B cell (primary cell): ENCODE results near the gene USH2A.

Experiments
- EZH2 ChIP-seq: IDR thresholded peaks from 2 replicates; pipeline ENCODE4 v1.6.1; 2012; ENCODE audit warnings: borderline replicate concordance, low read depth, mild to moderate bottlenecking, moderate library complexity, low read length; ENCODE audit not compliant: insufficient read depth, poor library complexity, severe bottlenecking
- TF ChIP-seq, protein P1 (sequence below): fragments of 200-600 bp; IDR thresholded peaks from one replicate; pipeline ENCODE4 v1.8.0; 2022; ENCODE audit warnings: antibody characterized with exemption, mild to moderate bottlenecking

DNA sequence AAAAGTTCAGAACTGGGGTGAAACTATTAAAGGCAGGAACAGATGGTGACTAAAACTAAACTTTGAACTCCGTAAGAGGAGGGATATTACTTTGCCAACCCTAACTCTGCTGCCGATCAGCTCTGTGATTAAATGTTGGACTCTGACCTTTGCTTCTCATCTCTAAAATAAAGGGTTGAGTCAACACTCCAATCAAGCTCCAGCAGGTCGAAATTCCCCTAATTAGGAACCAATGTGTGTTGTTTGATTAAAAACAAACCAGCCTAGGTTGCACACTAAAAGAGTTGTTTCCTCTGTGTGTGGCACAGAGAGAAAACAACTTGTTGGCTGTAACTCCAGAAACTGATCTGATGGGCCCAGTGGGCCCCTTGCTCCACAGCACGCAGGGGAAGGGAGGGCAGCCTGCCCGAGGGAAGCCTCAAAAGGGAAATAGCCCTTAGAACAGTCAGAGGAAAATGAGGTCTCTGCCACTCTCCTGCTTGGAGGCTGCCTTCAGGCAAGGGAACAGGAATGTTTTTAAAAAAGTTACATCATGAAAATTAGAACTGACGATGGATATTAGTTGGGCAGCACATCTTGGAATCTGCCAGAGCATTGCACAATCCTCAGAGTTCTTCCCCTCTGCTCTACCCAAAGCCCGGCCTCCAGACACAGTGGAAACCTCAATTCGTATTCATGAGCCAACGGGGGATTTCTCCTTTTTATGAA lies 786.8 kb downstream of the USH2A start:
- no peak for TF ChIP-seq EZH2
- TF ChIP-seq, protein P1, sequence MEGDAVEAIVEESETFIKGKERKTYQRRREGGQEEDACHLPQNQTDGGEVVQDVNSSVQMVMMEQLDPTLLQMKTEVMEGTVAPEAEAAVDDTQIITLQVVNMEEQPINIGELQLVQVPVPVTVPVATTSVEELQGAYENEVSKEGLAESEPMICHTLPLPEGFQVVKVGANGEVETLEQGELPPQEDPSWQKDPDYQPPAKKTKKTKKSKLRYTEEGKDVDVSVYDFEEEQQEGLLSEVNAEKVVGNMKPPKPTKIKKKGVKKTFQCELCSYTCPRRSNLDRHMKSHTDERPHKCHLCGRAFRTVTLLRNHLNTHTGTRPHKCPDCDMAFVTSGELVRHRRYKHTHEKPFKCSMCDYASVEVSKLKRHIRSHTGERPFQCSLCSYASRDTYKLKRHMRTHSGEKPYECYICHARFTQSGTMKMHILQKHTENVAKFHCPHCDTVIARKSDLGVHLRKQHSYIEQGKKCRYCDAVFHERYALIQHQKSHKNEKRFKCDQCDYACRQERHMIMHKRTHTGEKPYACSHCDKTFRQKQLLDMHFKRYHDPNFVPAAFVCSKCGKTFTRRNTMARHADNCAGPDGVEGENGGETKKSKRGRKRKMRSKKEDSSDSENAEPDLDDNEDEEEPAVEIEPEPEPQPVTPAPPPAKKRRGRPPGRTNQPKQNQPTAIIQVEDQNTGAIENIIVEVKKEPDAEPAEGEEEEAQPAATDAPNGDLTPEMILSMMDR: no peak
